Adrenal gland (tissue), 12 donors: ENCODE measurements around the gene C9orf153. TPM values are rescaled to one million over a fixed set of nuclear protein-coding genes. Genes with fewer than 3 reads are reported as not detected.
"Not testable (repeated sequence)": the region's sequence is repeated elsewhere in the genome, so short reads cannot be mapped to it uniquely, and the experiment has no call there.

Experiments
- DNase-seq, 7 donors: peaks; one replicate each; pipeline ENCODE4 v3.0.0-alpha.2; 2019 to 2020
- H3K27ac ChIP-seq, 5 donors: fragments of 200-600 bp; sonication (generic) in 4 of 5; 1 replicate in 3 of 5; 2 replicates in 2 of 5; pipeline versions ENCODE4 v1.5.1 to v1.8.0; 2016 to 2020; ENCODE audit warnings: mild to moderate bottlenecking in 1 of 5
- H3K27me3 ChIP-seq: fragments of 200-600 bp; 2 replicates; pipeline ENCODE4 v1.8.0; 2021
- H3K36me3 ChIP-seq, 2 donors: fragments of 200-600 bp; replicated peaks in 1 of 2; 1 replicate in 1 of 2; 2 replicates in 1 of 2; pipeline versions ENCODE4 v1.5.1 to v1.8.0; 2018 to 2022
- H3K4me1 ChIP-seq, 2 donors: fragments of 200-600 bp; replicated peaks in 1 of 2; 1 replicate in 1 of 2; 2 replicates in 1 of 2; pipeline versions ENCODE4 v1.5.1 to v1.8.0; 2018 to 2021
- H3K4me3 ChIP-seq, 4 donors: fragments of 200-600 bp; sonication (generic) in 3 of 4; one replicate each; pipeline ENCODE4 v1.5.1; 2016 to 2018
- H3K9me3 ChIP-seq, 3 donors: fragments of 200-600 bp; sonication (generic) in 1 of 3; replicated peaks in 1 of 3; 1 replicate in 2 of 3; 2 replicates in 1 of 3; pipeline versions ENCODE4 v1.5.1 to v1.8.0; 2016 to 2021
- CTCF ChIP-seq, 6 experiments: fragments of 450-650 bp in 4 of 6; fragments of 200-600 bp in 2 of 6; sonication (generic) in 1 of 6; IDR thresholded peaks; 1 replicate in 5 of 6; 2 replicates in 1 of 6; pipeline versions ENCODE4 v1.5.1 to v1.8.0; 2016 to 2021; ENCODE audit warnings: antibody characterized with exemption in 6 of 6, mild to moderate bottlenecking in 2 of 6, moderate library complexity in 1 of 6
- POLR2A ChIP-seq, 2 donors: fragments of 450-650 bp; IDR thresholded peaks; one replicate each; pipeline ENCODE4 v1.6.1; 2017; ENCODE audit warnings: antibody characterized with exemption in 2 of 2, mild to moderate bottlenecking in 2 of 2, moderate library complexity in 1 of 2
- WGBS, 4 donors: extraction: QIAGEN DNeasy Blood & Tissue Kit in 2 of 4; methylation state at CpG; one replicate each; pipeline versions ENCODE4 v1.1.5 to v1.1.7; 2013 to 2017; 5-methylcytosine and 5-hydroxymethylcytosine counted together
- intact Hi-C, 2 donors: fragments of 100-400 bp; cut with DNase I; formaldehyde crosslinking; loops; one replicate each; pipeline versions ENCODE4 v1.14.1 to v1.15.0; 2022 to 2023
- polyA plus RNA-seq, 3 donors: library from polyadenylated mRNA; stranded (reverse); fragments of 200-250 nt in 2 of 3; fragments of 350-450 nt in 1 of 3; fragmentation: Illumina TruSeq in 1 of 3; extraction: RNeasy Lipid Tissue Mini Kit (QIAGEN cat#74804) in 1 of 3; gene quantifications; one replicate each; pipeline ENCODE4 v1.2.3, GENCODE V29; 2013 to 2014
- total RNA-seq, 9 donors: library from RNA; depleted of rRNA in 4 of 9; stranded (reverse); fragments of >200 nt in 4 of 9; fragments of 120-200 nt in 1 of 9; fragmentation: NEBNext Ultra II Directional in 1 of 9; extraction: Animal tissue kit (Norgen Biotek cat#: 25700) in 1 of 9; gene quantifications; one replicate each; pipeline versions ENCODE4 v1.1.0 to v1.2.4, GENCODE V29; 2013 to 2023
- donor health status: healthy with polysubstance abuse.
- donor health status: Bipolar disorder and iron deficiency.
- donor health status: DM: yes; HTN: yes; CAD: no.
- donor health status: DM: no; HTN: no; CAD: no.
- donor health status: DM: no; HTN: no; CAD: no.
- donor health status: DM: yes; HTN: yes; CAD: no.

C9orf153 gene
- total and polyA plus RNA-seq, 12 donors: 0.14 to 0.94 (median 0.37) TPM; not detected in 5

- intact Hi-C loops: no loop called here
- Histone ChIP-seq H3K36me3 (no peaks in the 10 kb centered on the region), H3K4me1 (peaks cover 6 to 16% of the 10 kb centered on the region in 2 donors), H3K27me3 (no peaks in the 10 kb centered on the region), H3K4me3 (no peak overlapping the region), H3K9me3 (no peaks in the 10 kb centered on the region), H3K27ac (no peak overlapping the region)
- WGBS, 4 donors: 74 to 82% (median 76%) methylated on average over 2 of the region's 2 CpGs
- no peak for DNase-seq
- no peak for TF ChIP-seq CTCF (IDR thresholded peaks at IDR 0.05)
- TF ChIP-seq POLR2A (IDR thresholded peaks at IDR 0.05): no peak
These were observed 58.8 kb downstream of the C9orf153 start for GRCh38 chr9:86200599-86201162.

- peaks cover 0 to 7% (median 0%) of the 10 kb centered on the region in 3 donors for H3K9me3 ChIP-seq
- TF ChIP-seq POLR2A (IDR thresholded peaks at IDR 0.05) (no peak), CTCF (IDR thresholded peaks at IDR 0.05) (no peak)
- H3K36me3 ChIP-seq: no peaks in the 10 kb centered on the region
- 83 to 89% (median 86%) methylated on average over 3 to 4 of the region's 4 CpGs for WGBS, 4 donors
- H3K27ac ChIP-seq: no peak overlapping the region
- H3K27me3 ChIP-seq: no peaks in the 10 kb centered on the region
- no peak for DNase-seq
- no peak overlapping the region for H3K4me3 ChIP-seq
- intact Hi-C loops: no loop called here
- peaks cover 0 to 4% of the 10 kb centered on the region in 2 donors for H3K4me1 ChIP-seq
These were observed 66.4 kb downstream of the C9orf153 start for GRCh38 chr9:86193088-86193487.

- H3K36me3 ChIP-seq, H3K4me1 ChIP-seq, DNase-seq, H3K27me3 ChIP-seq, H3K4me3 ChIP-seq, intact Hi-C loops, H3K27ac ChIP-seq: not testable (repeated sequence)
- 32 to 73% (median 42%) methylated on average over 1 of the region's 1 CpG for WGBS, 4 donors
- peaks cover 0 to 10% (median 0%) of the 10 kb centered on the region in 3 donors for H3K9me3 ChIP-seq
These were observed 68.8 kb downstream of the C9orf153 start for GRCh38 chr9:86190700-86191099.

GRCh38 chr9:86187121-86187520 lies 72.3 kb downstream of the C9orf153 start:
- no peak overlapping the region for H3K4me3 ChIP-seq
- WGBS, 4 donors: 55 to 65% (median 58%) methylated on average over 2 to 3 of the region's 3 CpGs
- peaks cover 0 to 4% (median 0%) of the 10 kb centered on the region in 3 donors for H3K9me3 ChIP-seq

More at GRCh38 chr9:86187121-86187520, 72.3 kb downstream of the C9orf153 start:
- TF ChIP-seq POLR2A (IDR thresholded peaks at IDR 0.05): no peak
- TF ChIP-seq CTCF (IDR thresholded peaks at IDR 0.05): no peak
- H3K4me1 ChIP-seq: peaks cover 0 to 11% of the 10 kb centered on the region in 2 donors
- H3K27me3 ChIP-seq: no peaks in the 10 kb centered on the region
- no peaks in the 10 kb centered on the region for H3K36me3 ChIP-seq
- no peak for DNase-seq
- intact Hi-C loops: no loop called here
- no peak overlapping the region for H3K27ac ChIP-seq
